Fibroblast of lung (primary cell): ENCODE results near the gene AGAP1.

Source experiments
- EZH2 ChIP-seq: IDR thresholded peaks from 2 replicates; pipeline ENCODE4 v1.5.1; 2012; ENCODE audit warnings: low read length, control low read depth, mild to moderate bottlenecking; ENCODE audit errors: missing control alignments
- TF ChIP-seq, protein P1 (sequence below), 2 donors: IDR thresholded peaks in 1 of 2; conservative IDR thresholded peaks in 1 of 2; 1 replicate in 1 of 2; 2 replicates in 1 of 2; pipeline ENCODE4 v1.5.1; 2011 to 2012; ENCODE audit warnings: low read length in 2 of 2, control low read depth in 1 of 2, inconsistent platforms in 1 of 2, low read depth in 1 of 2, mild to moderate bottlenecking in 1 of 2

- TF ChIP-seq, protein P1, sequence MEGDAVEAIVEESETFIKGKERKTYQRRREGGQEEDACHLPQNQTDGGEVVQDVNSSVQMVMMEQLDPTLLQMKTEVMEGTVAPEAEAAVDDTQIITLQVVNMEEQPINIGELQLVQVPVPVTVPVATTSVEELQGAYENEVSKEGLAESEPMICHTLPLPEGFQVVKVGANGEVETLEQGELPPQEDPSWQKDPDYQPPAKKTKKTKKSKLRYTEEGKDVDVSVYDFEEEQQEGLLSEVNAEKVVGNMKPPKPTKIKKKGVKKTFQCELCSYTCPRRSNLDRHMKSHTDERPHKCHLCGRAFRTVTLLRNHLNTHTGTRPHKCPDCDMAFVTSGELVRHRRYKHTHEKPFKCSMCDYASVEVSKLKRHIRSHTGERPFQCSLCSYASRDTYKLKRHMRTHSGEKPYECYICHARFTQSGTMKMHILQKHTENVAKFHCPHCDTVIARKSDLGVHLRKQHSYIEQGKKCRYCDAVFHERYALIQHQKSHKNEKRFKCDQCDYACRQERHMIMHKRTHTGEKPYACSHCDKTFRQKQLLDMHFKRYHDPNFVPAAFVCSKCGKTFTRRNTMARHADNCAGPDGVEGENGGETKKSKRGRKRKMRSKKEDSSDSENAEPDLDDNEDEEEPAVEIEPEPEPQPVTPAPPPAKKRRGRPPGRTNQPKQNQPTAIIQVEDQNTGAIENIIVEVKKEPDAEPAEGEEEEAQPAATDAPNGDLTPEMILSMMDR (conservative IDR thresholded peaks at IDR 0.05 in 1 of 2, IDR thresholded peaks at IDR 0.05 in 1 of 2; ENCODE audit: low read depth in 1 of 2, low read length in 2 of 2) = no peak
- TF ChIP-seq EZH2 = no peak
These were observed 107.1 kb downstream of the AGAP1 start for GRCh38 chr2:235600926-235601325.
